Mesodermal cell (in vitro differentiated cells): ENCODE data around the gene TXNDC8.
"Not testable (repeated sequence)": the region's sequence is repeated elsewhere in the genome, so short reads cannot be mapped to it uniquely, and the experiment has no call there.

Experiments
- H3K27ac ChIP-seq: 2 replicates; pipeline ENCODE4 v1.7.0; 2013; ENCODE audit warnings: mild to moderate bottlenecking, low read depth, low read length, moderate library complexity; ENCODE audit not compliant: severe bottlenecking
- H3K36me3 ChIP-seq: 2 replicates; pipeline ENCODE4 v1.7.1; 2013; ENCODE audit warnings: mild to moderate bottlenecking, low read length, moderate library complexity; ENCODE audit not compliant: control insufficient read depth, insufficient read depth
- H3K4me1 ChIP-seq: one replicate; pipeline ENCODE4 v1.7.1; 2013; ENCODE audit warnings: mild to moderate bottlenecking, low read length; ENCODE audit not compliant: insufficient read depth, control insufficient read depth, poor library complexity, severe bottlenecking
- H3K4me3 ChIP-seq: 2 replicates; pipeline ENCODE4 v1.7.0; 2013; ENCODE audit warnings: low read length, control low read depth, mild to moderate bottlenecking; ENCODE audit not compliant: insufficient read depth, poor library complexity, severe bottlenecking; ENCODE audit errors: extremely low read depth
- H3K9me3 ChIP-seq: 2 replicates; pipeline ENCODE4 v1.7.1; 2013; ENCODE audit warnings: mild to moderate bottlenecking, low read length, moderate library complexity; ENCODE audit not compliant: control insufficient read depth
- WGBS, 2 experiments: methylation state at CpG; one replicate each; pipeline ENCODE4 v1.1.5; 2013; ENCODE audit warnings: missing lambda C conversion rate in 2 of 2; ENCODE audit not compliant: insufficient coverage in 2 of 2; 5-methylcytosine and 5-hydroxymethylcytosine counted together

Gene TXNDC8

GRCh38 chr9:110328763-110329162, 8.9 kb downstream of the TXNDC8 start:
- Histone ChIP-seq H3K4me3 (no peak overlapping the region), H3K9me3 (no peaks in the 10 kb centered on the region), H3K36me3 (no peaks in the 10 kb centered on the region), H3K27ac (no peak overlapping the region), H3K4me1 (no peaks in the 10 kb centered on the region)
- 86% methylated on average over 1 of the region's 1 CpG; no CpG with 5 or more reads in 1 of the 2 experiments for WGBS, 2 experiments

DNA sequence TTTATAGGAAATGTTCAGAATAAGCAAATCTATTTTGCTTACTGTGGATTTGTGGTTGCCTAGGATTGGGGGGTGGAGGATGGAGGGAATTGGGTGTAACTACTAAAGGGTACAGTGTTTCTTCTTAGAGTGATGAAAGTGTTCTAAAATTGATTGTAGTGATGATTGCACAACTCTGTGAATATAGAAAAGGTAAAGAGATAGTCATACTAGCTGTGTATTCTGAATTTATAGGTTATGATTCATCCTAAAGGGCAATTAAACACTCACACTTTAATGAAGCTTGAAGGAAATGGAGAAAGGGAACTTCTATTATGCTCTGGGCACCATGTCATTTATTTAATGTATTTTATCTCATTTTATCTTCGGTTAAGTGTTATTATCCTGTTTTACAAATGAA, 9.9 kb downstream of the TXNDC8 start:
- no peak overlapping the region for H3K4me3 ChIP-seq
- H3K9me3 ChIP-seq = no peaks in the 10 kb centered on the region
- no CpG with 5 or more reads among the region's 1 CpG for WGBS, 2 experiments

GRCh38 chr9:110323818-110324217, 13.8 kb downstream of the TXNDC8 start:
- no peaks in the 10 kb centered on the region for H3K4me1 ChIP-seq
- H3K27ac ChIP-seq = no peak overlapping the region
- H3K36me3 ChIP-seq = no peaks in the 10 kb centered on the region
- H3K4me3 ChIP-seq = no peak overlapping the region
- H3K9me3 ChIP-seq = no peaks in the 10 kb centered on the region

More for the DNA sequence above, 9.9 kb downstream of the TXNDC8 start:
- Histone ChIP-seq H3K27ac (no peak overlapping the region), H3K4me1 (no peaks in the 10 kb centered on the region), H3K36me3 (no peaks in the 10 kb centered on the region)

DNA sequence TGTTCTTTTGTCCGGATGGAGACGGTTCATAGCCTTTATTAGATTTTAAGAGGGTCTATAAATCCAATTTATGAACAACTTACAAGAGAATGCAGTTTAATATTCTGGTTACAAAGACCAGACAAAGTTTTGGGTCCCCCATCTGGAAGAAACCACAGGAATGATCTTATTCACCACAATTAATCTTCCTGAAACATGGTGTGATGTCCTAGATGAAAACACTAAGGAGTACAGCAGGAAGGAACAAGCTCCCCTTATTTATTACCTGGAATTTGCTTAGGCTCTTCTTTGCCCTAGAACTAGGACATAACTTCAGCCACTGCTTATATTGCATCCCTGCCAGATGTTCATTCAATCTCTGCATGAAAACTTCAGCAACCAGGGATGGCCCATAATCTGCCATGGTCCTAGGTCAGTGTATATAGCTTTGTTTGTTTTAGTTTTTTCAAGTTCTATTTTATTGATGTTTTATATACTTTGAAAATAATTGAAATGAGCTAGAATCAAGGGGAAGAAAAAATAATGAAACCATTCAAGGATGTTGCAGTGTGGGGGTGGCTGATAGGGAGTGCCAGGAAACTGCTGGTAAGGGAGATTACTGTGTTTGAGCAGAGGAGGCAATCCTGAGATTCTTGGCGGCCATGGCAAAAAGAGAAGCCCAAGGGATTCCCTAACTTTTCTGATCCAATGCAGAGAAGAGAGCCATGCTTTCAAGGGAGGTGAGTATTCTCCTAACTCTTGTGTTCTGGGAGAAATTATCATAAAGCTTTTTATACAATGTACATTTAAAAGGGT, 16.8 kb downstream of the TXNDC8 start:
- Histone ChIP-seq H3K4me3 (no peak overlapping the region), H3K36me3 (no peaks in the 10 kb centered on the region), H3K9me3 (no peaks in the 10 kb centered on the region), H3K27ac (no peak overlapping the region), H3K4me1 (no peaks in the 10 kb centered on the region)
- WGBS, 2 experiments = 67 to 78% methylated on average over 1 of the region's 3 CpGs

DNA sequence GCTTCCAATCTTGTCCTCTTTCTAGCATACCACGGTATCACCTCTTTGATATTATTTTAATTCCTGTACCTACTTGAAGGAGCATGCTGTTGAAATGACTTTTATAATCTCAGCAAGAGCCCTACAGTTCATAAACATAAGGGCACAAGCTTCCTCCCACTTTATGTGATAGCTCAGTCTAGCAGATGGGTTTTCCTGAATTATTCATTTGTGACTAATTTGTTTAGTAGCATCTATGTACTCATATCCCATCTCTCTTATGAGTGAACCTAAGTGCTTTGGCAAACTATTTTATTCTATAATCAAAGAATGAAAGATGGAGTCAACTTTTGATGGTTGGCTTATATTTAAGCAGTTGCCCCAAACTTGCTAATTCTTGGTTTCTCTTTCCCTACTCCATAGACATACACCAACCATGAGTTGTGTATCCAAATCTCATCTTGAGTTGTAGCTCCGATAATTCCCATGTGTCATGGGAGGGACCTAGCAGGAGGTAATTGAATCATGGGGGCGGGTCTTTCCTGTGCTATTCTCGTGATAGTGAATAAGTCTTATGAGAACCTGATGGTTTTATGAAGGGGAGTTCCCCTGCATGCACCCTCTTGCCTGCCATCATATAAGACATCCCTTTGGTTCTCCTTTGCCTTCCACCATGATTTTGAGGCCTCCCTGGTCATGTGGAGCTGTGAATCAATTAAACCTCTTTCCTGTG, 17.7 kb downstream of the TXNDC8 start:
- 60 to 80% methylated on average over 1 of the region's 4 CpGs for WGBS, 2 experiments
- no peaks in the 10 kb centered on the region for H3K9me3 ChIP-seq
- no peak overlapping the region for H3K4me3 ChIP-seq
- H3K4me1 ChIP-seq = no peaks in the 10 kb centered on the region
- no peak overlapping the region for H3K27ac ChIP-seq
- H3K36me3 ChIP-seq = no peaks in the 10 kb centered on the region

DNA sequence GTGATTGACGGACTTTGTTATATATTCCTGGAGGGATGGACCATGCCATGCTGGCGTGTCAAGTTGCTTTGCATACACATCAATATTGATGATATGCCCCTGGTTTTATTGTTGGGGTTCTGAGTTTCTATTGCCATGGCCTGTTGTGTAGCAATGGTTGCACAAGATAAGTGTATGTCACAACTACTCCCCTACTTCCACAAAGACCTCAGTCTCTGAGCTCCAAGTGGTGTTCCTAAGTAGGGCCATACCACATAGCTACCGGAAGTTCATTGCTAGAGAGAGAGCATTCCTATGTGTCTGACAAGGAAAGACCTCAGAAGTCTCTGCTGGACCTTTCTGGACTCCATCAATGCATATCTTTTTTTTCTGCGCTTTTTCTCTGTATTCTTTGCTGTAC, 19.8 kb downstream of the TXNDC8 start:
- H3K36me3 ChIP-seq = no peaks in the 10 kb centered on the region
- WGBS, 2 experiments = 88 to 90% methylated on average over 1 of the region's 4 CpGs
- no peak overlapping the region for H3K4me3 ChIP-seq

GRCh38 chr9:110316261-110317075, 21.2 kb downstream of the TXNDC8 start:
- no peaks in the 10 kb centered on the region for H3K4me1 ChIP-seq
- H3K27ac ChIP-seq = no peak overlapping the region
- WGBS, 2 experiments = 56 to 79% methylated on average over 2 to 4 of the region's 6 CpGs
- no peak overlapping the region for H3K4me3 ChIP-seq
- H3K9me3 ChIP-seq = peaks cover 3% of the 10 kb centered on the region
- H3K36me3 ChIP-seq = no peaks in the 10 kb centered on the region

More for the DNA sequence above, 19.8 kb downstream of the TXNDC8 start:
- no peak overlapping the region for H3K27ac ChIP-seq
- no peaks in the 10 kb centered on the region for H3K4me1 ChIP-seq
- H3K9me3 ChIP-seq = no peaks in the 10 kb centered on the region

DNA sequence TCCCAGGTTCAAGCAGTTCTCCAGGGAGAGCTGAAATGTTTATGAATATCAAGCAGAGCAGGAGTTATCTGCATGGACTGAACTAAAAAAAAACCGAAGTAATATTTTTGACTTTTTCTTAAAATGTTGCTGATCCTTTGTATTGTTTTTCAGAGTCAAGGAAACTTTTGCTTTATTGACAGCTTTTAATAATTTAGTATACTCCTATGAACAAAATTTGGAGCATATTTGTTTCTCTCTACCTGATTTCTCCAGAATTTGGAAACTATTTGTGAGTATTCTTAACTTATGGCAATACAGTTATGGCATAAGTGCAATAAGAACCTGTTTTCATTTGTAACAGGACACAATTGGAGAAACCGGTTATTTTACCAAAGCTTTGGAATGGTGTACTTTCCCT, 25.7 kb downstream of the TXNDC8 start:
- H3K4me3 ChIP-seq, H3K36me3 ChIP-seq, H3K27ac ChIP-seq, H3K9me3 ChIP-seq, H3K4me1 ChIP-seq: not testable (repeated sequence)
- WGBS, 2 experiments = 80% methylated on average over 1 of the region's 2 CpGs; no CpG with 5 or more reads in 1 of the 2 experiments

DNA sequence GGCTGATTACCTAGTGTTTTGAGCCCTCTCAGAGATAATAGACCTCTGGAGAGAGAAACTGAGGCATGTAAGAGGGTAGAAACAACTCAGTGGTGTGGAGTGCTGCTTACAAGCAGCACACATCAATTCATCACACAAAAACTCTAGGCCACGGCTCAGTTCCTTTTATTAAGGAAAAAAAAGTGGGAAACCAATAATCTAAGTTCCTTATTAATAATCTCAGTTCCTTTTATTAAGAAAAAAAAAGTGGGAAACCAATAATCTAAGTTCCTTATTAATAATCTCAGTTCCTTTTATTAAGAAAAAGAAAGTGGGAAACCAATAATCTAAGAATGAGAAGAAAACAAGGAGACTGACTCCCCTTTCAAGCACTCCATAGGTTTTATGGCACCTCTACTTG, 28.0 kb downstream of the TXNDC8 start:
- Histone ChIP-seq H3K9me3 (peaks cover 3% of the 10 kb centered on the region), H3K4me3 (no peak overlapping the region), H3K27ac (no peak overlapping the region), H3K36me3 (no peaks in the 10 kb centered on the region), H3K4me1 (no peaks in the 10 kb centered on the region)
- no CpG with 5 or more reads among the region's 1 CpG for WGBS, 2 experiments

DNA sequence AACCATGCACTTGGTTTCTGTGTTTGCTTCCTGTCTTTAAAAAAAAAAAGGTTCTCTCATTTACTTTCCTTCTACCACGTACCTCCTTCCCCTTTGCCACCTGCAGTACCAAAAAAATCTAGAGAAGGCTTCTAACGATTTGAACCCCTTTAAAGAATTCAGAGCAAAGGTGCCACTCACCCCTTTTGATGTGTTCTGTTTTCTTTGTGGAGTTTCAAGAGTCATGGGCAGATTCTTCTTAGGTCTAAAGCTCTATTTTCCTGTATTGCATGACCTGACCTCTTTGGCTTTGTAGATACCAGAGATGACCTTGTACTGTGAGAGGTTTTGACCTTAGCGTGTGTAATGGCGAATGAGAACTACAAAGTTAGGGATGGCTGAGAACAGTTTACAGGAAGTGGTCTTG, 29.0 kb downstream of the TXNDC8 start:
- 74 to 100% methylated on average over 2 to 4 of the region's 4 CpGs for WGBS, 2 experiments
- Histone ChIP-seq H3K27ac (no peak overlapping the region), H3K9me3 (peaks cover 3% of the 10 kb centered on the region), H3K4me3 (no peak overlapping the region), H3K4me1 (no peaks in the 10 kb centered on the region), H3K36me3 (no peaks in the 10 kb centered on the region)
